GM10266 (cell line): ENCODE data around the gene APOA4.
A peak's percentile ranks its signal among the peaks of the same experiment; 100 is the strongest.

Source experiments
- DNase-seq: peaks from one replicate; pipeline ENCODE4 v3.0.0; 2012; ENCODE audit errors: extremely low spot score
- TF ChIP-seq, protein P1 (sequence below): IDR thresholded peaks from 2 replicates; pipeline ENCODE4 v1.5.1; 2012; ENCODE audit warnings: mild to moderate bottlenecking, low read depth; ENCODE audit not compliant: control insufficient read depth, insufficient read depth; ENCODE audit errors: missing control alignments

APOA4 gene

DNA sequence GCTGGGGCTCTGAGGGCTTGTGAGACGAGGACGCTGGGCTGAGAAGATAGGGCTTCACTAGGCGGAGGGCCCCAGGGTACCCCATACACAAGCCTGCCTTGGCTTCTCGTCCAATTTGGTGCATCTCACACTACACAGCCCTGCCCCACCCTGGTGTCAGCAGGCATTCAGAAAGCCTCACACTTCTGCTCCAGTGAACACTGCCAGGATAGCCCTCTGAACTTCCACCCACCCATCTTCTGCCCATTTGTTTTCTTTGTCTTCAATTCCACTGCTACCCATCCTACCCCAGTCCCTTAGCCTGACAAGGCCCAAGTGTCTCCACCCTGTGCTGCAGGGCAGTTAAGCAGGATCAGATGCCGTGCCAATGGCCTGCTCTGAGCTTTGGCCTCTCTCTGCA, 48.4 kb downstream of the APOA4 start:
- DNase-seq, result no peak
- TF ChIP-seq, protein P1, sequence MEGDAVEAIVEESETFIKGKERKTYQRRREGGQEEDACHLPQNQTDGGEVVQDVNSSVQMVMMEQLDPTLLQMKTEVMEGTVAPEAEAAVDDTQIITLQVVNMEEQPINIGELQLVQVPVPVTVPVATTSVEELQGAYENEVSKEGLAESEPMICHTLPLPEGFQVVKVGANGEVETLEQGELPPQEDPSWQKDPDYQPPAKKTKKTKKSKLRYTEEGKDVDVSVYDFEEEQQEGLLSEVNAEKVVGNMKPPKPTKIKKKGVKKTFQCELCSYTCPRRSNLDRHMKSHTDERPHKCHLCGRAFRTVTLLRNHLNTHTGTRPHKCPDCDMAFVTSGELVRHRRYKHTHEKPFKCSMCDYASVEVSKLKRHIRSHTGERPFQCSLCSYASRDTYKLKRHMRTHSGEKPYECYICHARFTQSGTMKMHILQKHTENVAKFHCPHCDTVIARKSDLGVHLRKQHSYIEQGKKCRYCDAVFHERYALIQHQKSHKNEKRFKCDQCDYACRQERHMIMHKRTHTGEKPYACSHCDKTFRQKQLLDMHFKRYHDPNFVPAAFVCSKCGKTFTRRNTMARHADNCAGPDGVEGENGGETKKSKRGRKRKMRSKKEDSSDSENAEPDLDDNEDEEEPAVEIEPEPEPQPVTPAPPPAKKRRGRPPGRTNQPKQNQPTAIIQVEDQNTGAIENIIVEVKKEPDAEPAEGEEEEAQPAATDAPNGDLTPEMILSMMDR, result no peak

DNA sequence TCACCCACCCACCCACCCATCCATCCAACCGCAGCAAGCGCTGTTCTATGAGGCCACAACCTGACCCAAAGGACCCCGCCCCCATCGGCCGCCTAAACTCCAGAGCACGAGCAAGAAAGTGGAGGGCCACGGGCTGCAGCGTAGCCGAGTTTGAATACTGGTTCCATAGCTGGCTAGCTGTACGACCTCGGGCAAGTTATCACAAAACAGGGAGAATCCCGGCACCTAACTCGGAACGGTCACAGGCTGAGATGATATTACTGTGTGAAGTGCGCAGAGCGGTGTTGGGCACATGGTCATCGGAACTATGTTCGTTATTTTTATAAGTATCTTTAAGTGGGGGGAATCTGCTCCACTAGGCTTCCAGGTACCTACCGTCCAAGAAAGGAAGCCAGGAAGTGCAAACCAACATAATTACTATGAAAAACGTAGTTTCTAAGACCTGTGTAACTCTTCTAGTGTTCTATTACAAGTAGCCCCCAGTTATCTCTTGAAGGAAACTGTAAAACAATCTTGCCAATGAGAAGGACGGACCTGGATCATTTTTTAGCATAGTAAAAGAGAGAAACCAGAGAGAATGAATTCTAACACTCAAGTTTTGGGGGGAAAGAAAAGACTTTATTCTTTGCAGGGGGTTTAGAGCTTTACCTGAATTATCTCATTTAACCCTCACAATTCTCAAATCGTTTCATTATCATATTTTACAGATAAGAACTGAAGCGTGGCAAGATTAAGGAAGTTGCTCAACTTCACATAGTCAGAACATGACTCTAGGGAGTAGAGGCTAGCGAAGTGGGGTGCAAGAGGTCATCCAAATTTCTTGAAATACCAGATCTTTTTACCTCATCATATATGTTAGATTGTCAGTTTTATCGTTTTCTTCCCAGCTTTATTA, 49.7 kb downstream of the APOA4 start:
- TF ChIP-seq, protein P1, result no peak
- no peak for DNase-seq

DNA sequence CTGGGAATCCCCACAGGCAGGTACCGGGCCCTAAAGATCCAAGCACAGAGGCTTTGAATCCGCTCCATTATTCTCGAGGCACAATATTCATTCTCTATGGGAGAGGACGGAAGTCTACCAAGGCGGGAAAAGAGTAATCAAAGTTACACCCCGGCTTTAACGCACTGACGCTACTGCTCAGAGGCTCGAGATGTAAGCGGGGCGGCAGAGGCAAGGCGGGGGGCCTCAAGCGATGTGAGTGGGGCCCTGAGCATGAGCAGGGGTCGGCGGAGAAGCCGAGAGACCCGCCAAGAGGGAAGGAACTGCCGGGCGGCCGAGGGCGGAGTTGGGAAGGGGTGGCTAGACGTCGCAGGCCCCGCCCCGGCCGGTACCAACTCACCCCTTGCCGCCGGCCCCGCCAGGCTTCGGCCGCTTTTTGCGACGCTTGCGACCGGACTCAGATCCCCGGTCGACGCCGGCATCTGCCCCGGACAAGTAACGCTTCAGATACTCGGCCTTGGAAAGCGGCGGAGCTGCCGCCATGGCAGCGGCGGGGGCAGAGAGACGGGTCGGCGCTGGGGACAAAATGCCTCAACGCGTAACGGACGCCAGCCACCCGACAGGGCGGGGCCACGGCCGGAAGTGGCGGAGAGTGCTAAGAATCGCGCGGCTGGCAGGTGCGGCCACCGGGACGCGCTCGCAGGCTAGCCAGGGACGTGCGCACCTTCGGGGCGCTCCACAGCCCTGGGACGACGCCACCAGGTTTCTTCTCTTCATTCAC, 50.5 kb downstream of the APOA4 start, which contains the start of gene BUD13:
Gene BUD13 (minus strand): TSS at position 545 of the 760 bp plus-strand sequence. CDS start 23 bp downstream, at position 522.
- TF ChIP-seq, protein P1, result no peak
- DNase-seq, result peak; percentile 92

DNA sequence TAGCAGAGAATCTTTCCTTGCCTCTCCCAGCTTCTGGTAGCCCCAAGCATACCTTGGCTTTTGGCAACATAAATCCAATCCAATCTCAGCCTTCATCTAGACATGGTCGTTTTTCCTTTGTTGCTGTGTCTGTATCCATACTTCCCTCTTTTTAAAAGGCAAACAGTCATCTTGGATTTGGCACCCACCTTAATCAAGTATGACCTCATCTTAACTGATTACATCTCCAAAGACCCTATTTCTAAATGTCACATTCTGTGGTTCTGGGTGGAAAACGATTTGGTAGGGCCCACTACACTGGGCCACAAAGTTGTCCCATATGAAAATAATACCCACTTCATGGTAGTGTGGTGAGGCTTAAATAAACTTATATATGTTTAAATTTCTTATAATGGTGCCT, 51.2 kb downstream of the APOA4 start:
- no peak for DNase-seq
- TF ChIP-seq, protein P1, result no peak
